Measurements from ENCODE around the gene RIMKLA. TPM values are rescaled to one million over a fixed set of nuclear protein-coding genes. Genes with fewer than 3 reads are reported as not detected.

Gene RIMKLA
- total RNA-seq, 1 donor from 2014 or later = 4.1 TPM

GRCh38 chr1:42386051-42386450, 5.5 kb downstream of the RIMKLA start:
- H3K36me3 Mint-ChIP-seq (ENCODE audit: unreplicated experiment) = no peaks in the 10 kb centered on the region
- peaks cover 3% of the 10 kb centered on the region for H3K27me3 Mint-ChIP-seq (ENCODE audit: unreplicated experiment)
- DNase-seq = no peak
- no peaks in the 10 kb centered on the region for H3K9me3 Mint-ChIP-seq (ENCODE audit: unreplicated experiment)
- no peak for TF ChIP-seq CTCF (IDR thresholded peaks at IDR 0.05; ENCODE audit: partially characterized antibody, unreplicated experiment)
- H3K4me3 Mint-ChIP-seq (ENCODE audit: unreplicated experiment) = no peak overlapping the region
- no peaks in the 10 kb centered on the region for H3K4me1 Mint-ChIP-seq (ENCODE audit: low read depth, unreplicated experiment)
- no peak overlapping the region for H3K27ac Mint-ChIP-seq (ENCODE audit: unreplicated experiment)

DNA sequence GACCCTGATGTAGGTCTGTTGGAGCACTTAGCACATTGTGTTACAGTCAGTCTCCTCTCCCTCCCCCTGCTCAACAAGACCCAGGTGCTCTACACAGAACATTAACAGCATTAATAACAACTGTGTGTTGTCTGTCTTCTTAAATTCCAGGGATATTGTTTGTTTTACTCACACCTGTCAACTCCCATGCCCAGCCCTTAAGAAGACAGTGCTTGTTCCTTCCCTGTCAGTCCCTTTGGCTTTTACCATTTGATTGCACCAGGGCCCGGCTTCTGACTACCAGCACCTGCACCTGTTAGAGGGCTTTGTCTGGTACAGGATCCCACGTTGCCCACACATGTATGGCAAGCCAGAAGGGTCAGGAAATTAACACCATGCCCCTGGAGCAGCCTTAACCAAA, 11.7 kb downstream of the RIMKLA start:
- Mint-ChIP-seq H3K36me3 (ENCODE audit: unreplicated experiment) (no peaks in the 10 kb centered on the region), H3K27ac (ENCODE audit: unreplicated experiment) (no peak overlapping the region), H3K9me3 (ENCODE audit: unreplicated experiment) (no peaks in the 10 kb centered on the region), H3K4me1 (ENCODE audit: low read depth, unreplicated experiment) (no peaks in the 10 kb centered on the region), H3K27me3 (ENCODE audit: unreplicated experiment) (no peaks in the 10 kb centered on the region), H3K4me3 (ENCODE audit: unreplicated experiment) (no peak overlapping the region)
- no peak for DNase-seq
- TF ChIP-seq CTCF (IDR thresholded peaks at IDR 0.05; ENCODE audit: partially characterized antibody, unreplicated experiment) = no peak

DNA sequence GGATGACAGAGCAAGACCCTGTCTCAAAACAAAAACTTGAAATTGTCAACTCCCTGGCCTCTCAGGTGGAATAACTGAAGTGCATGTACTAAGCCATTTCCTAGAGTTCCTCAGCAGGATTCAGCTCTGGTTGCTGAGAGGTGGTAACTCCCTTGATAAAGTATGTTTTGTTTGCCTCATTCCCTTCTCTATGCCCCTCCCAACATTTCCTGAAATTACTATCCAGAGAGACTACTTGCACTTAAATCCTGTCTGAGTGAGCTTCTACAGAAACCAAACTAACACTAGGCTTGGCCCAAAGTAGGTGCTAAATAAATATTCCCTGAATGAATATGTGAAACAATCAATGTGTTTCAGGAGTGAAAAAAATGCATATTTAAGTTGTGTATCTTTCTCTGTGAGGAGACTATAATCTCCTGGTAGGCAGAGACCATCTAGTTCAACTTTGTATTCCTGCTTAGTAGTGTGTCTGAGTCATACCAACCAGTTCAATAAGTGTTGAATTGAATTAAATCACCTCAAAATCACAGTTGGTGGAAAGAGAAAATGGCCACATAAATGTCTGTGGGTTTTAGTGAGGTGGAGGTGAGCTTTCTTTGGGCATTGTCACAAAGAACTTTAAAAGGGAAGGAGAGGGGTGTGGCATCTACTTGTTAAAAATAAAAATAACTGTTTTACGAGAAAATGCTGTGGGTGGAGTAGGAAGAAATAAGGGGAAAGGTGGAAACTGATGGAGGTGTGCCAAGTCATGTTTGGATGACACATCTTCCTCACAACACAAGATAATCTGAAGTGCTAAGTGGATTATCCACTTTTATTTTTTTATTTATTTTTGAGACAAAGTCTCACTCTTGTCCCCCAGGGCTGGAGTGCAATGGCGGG, 12.6 kb downstream of the RIMKLA start:
- Mint-ChIP-seq H3K36me3 (ENCODE audit: unreplicated experiment) (no peaks in the 10 kb centered on the region), H3K9me3 (ENCODE audit: unreplicated experiment) (no peaks in the 10 kb centered on the region), H3K27me3 (ENCODE audit: unreplicated experiment) (no peaks in the 10 kb centered on the region), H3K4me1 (ENCODE audit: low read depth, unreplicated experiment) (no peaks in the 10 kb centered on the region), H3K4me3 (ENCODE audit: unreplicated experiment) (no peak overlapping the region), H3K27ac (ENCODE audit: unreplicated experiment) (no peak overlapping the region)
- TF ChIP-seq CTCF (IDR thresholded peaks at IDR 0.05; ENCODE audit: partially characterized antibody, unreplicated experiment) = no peak
- DNase-seq = no peak

GRCh38 chr1:42399315-42400100, 18.9 kb downstream of the RIMKLA start:
- Mint-ChIP-seq H3K36me3 (ENCODE audit: unreplicated experiment) (no peaks in the 10 kb centered on the region), H3K9me3 (ENCODE audit: unreplicated experiment) (no peaks in the 10 kb centered on the region), H3K4me1 (ENCODE audit: low read depth, unreplicated experiment) (no peaks in the 10 kb centered on the region), H3K27me3 (ENCODE audit: unreplicated experiment) (no peaks in the 10 kb centered on the region), H3K27ac (ENCODE audit: unreplicated experiment) (no peak overlapping the region), H3K4me3 (ENCODE audit: unreplicated experiment) (no peak overlapping the region)
- no peak for TF ChIP-seq CTCF (IDR thresholded peaks at IDR 0.05; ENCODE audit: partially characterized antibody, unreplicated experiment)
- DNase-seq = no peak

Data from glutamatergic neuron (in vitro differentiated cells).